ENCODE data around the gene VPS41.

VPS41 gene

DNA sequence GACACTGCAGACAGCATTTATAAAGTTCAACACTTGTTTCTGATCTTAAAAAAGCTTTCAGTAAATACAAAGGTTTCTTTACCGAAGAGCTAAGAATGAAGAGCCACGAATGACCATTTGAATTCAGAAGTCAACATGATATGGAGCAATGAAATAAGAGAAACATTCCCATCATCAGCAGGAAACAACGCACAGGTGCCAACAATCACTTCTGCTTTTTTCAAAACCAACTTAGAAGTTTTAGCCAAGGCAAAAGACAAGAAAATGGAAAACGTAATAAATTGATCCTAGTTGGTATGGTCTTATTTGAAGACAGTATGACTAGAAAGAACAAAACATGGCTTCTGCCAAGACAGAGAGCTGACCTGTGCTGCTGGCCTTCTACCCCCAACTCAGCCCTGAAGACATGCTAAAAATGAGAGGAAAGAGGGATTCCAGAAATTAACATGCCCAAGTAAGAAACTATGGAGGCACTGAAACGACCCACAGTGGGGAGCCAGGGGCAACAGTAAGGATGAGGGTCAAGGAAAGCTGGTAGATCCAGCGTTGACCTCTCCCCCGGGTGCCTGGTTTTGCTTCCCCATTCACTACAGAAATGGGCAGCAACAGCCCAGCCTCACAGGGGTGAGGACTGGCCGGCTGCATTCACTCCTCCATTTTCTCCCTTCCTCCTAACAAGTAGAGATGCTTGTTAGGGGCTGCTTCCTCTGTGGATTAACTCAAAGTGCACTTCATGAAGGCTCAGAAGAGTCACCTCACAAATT lies 30.1 kb downstream of the VPS41 start:
- H3K9me3 ChIP-seq (ENCODE audit: severe bottlenecking), result no peaks in the 10 kb centered on the region
- TF ChIP-seq, protein P1, sequence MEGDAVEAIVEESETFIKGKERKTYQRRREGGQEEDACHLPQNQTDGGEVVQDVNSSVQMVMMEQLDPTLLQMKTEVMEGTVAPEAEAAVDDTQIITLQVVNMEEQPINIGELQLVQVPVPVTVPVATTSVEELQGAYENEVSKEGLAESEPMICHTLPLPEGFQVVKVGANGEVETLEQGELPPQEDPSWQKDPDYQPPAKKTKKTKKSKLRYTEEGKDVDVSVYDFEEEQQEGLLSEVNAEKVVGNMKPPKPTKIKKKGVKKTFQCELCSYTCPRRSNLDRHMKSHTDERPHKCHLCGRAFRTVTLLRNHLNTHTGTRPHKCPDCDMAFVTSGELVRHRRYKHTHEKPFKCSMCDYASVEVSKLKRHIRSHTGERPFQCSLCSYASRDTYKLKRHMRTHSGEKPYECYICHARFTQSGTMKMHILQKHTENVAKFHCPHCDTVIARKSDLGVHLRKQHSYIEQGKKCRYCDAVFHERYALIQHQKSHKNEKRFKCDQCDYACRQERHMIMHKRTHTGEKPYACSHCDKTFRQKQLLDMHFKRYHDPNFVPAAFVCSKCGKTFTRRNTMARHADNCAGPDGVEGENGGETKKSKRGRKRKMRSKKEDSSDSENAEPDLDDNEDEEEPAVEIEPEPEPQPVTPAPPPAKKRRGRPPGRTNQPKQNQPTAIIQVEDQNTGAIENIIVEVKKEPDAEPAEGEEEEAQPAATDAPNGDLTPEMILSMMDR (IDR thresholded peaks at IDR 0.05; ENCODE audit: low read depth, low read length), result no peak
- H3K27ac ChIP-seq, result no peak overlapping the region
- H3K36me3 ChIP-seq, result no peaks in the 10 kb centered on the region
- no peak overlapping the region for H3K4me3 ChIP-seq (ENCODE audit: low read depth, low read length)
- DNase-seq, result no peak
- no peaks in the 10 kb centered on the region for H3K27me3 ChIP-seq (ENCODE audit: insufficient read depth, low read depth, severe bottlenecking)

DNA sequence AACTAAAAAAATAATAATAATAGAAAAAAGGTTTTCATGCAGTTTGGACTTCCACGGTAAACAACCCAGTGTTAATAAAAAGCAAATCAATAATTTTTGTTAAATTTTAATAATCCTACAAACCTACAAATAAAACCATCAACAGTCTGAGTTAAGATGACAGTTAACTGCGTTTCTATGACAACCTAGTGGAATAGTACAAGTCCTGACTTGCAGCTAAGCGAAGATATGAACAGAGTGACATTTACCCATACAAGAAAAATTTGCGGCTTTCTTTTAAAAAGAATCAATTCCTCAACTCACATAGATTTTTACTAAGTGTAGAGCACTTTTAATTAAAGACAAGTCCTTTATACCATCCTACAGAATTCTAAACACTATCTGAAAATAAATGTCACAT lies 35.6 kb downstream of the VPS41 start:
- Histone ChIP-seq H3K4me3 (ENCODE audit: low read depth, low read length) (no peak overlapping the region), H3K27me3 (ENCODE audit: insufficient read depth, low read depth, severe bottlenecking) (no peaks in the 10 kb centered on the region), H3K27ac (no peak overlapping the region), H3K9me3 (ENCODE audit: severe bottlenecking) (no peaks in the 10 kb centered on the region), H3K36me3 (no peaks in the 10 kb centered on the region)
- DNase-seq, result no peak
- TF ChIP-seq, protein P1 (IDR thresholded peaks at IDR 0.05; ENCODE audit: low read depth, low read length), result no peak

DNA sequence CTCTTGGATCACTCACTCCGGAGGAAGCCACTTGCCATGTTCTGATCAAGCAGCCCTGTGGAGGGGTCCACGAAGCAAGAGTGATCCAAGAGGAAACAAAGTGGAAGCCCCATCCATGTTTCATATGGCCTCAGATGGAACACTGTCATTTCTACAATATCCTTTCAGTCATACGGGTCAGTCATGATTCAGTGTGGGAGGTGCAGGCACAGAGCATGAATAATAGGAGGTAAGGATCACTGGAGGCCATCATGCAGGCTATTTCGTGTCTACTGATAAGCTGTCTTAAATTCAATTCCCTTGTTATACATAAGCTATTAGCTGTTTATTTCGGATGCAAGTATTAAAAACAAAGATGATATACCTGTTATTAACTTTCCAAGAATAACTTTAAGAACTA lies 36.8 kb downstream of the VPS41 start:
- Histone ChIP-seq H3K36me3 (peaks cover 8% of the 10 kb centered on the region), H3K27me3 (ENCODE audit: insufficient read depth, low read depth, severe bottlenecking) (no peaks in the 10 kb centered on the region), H3K9me3 (ENCODE audit: severe bottlenecking) (no peaks in the 10 kb centered on the region), H3K27ac (no peak overlapping the region), H3K4me3 (ENCODE audit: low read depth, low read length) (no peak overlapping the region)
- TF ChIP-seq, protein P1 (IDR thresholded peaks at IDR 0.05; ENCODE audit: low read depth, low read length), result no peak
- DNase-seq, result no peak

DNA sequence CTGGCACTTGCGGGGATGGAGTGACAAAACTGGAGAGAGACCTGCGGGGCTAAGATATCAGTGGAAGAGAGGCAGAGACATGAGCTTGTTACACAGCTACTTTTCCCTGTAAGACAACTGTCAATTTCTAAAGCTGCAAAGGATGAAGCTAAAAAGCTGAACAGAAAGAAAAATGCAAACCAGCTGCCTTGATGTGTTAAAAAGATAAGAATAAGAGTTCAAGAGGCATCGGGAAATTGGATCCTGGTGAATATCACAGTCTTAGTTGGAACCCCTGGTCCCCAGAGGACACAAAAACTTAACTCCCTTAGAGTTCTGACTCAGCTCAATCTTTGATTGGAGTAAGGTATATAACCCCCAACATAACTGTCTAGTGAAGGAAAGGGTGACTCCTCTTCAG lies 38.8 kb downstream of the VPS41 start:
- no peak overlapping the region for H3K27ac ChIP-seq
- H3K36me3 ChIP-seq, result peaks cover 8% of the 10 kb centered on the region
- no peaks in the 10 kb centered on the region for H3K27me3 ChIP-seq (ENCODE audit: insufficient read depth, low read depth, severe bottlenecking)
- TF ChIP-seq, protein P1 (IDR thresholded peaks at IDR 0.05; ENCODE audit: low read depth, low read length), result no peak
- H3K9me3 ChIP-seq (ENCODE audit: severe bottlenecking), result no peaks in the 10 kb centered on the region
- H3K4me3 ChIP-seq (ENCODE audit: low read depth, low read length), result no peak overlapping the region
- no peak for DNase-seq

DNA sequence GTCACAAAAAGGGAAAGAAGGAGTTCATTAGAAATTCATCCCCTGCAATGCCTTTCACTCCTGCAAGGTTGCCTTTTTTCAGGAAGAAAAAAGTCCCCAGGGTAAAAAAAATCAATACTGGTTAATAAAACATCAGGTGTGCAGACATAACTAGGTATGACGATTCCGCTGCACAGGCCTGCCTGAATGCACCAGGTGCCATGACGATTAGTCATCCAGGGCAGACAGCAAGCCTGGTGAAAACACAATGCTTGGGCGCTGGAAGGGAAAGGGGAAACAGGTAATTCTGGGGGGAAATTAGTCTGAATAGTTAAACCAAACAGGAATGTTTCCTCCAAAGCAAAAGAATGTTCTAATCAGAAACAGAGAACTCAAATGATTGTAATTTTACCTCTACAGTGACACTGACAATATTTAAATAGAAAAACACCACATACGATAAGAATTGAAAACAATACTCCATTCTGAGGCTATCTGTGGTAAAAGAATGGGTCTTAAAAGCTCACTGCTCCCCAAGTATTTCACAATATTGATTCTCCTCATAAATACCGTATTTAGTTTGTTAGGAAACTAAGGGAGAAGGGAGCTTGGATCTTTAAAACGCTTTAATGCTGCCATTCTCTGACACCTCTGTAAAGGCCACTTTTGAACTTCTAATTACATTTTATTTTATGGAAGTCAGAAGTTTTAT lies 45.2 kb downstream of the VPS41 start:
- Histone ChIP-seq H3K27me3 (ENCODE audit: insufficient read depth, low read depth, severe bottlenecking) (no peaks in the 10 kb centered on the region), H3K9me3 (ENCODE audit: severe bottlenecking) (no peaks in the 10 kb centered on the region), H3K36me3 (peaks cover 8% of the 10 kb centered on the region), H3K27ac (no peak overlapping the region), H3K4me3 (ENCODE audit: low read depth, low read length) (no peak overlapping the region)
- no peak for DNase-seq
- TF ChIP-seq, protein P1 (IDR thresholded peaks at IDR 0.05; ENCODE audit: low read depth, low read length), result no peak

Data from WERI-Rb-1 (cell line).